RPMI7951 (cell line): ENCODE measurements around the gene MRPL58. TPM values are rescaled to one million over a fixed set of nuclear protein-coding genes. Genes with fewer than 3 reads are reported as not detected.

Experiments
- total RNA-seq: library from RNA; depleted of rRNA; stranded (reverse); fragments of >200 nt; shearing (Covaris generic); gene quantifications from 2 replicates; pipeline ENCODE4 v1.2.3, GENCODE V29; 2014; rRNA removed

MRPL58 gene
- total RNA-seq, 1 experiment from 2014 or later, result 48.8 TPM

Other genes with a start within 250 kb of the MRPL58 start
- gene NAT9, start 236.3 kb upstream of the MRPL58 start, total RNA-seq, result 11.4 and 12.1 TPM in 2 replicates
- not detected in 2 replicates for gene GRIN2C, start 152.8 kb upstream of the MRPL58 start, total RNA-seq
- gene FDXR, start 139.7 kb upstream of the MRPL58 start, total RNA-seq, result 3.4 and 6.1 TPM in 2 replicates
- gene FADS6, start 119.0 kb upstream of the MRPL58 start, total RNA-seq, result not detected in 2 replicates
- not detected in 2 replicates for gene USH1G, start 89.4 kb upstream of the MRPL58 start, total RNA-seq
- gene OTOP2, start 88.4 kb upstream of the MRPL58 start, total RNA-seq, result not detected in 2 replicates
- not detected in 2 replicates for gene OTOP3, start 76.8 kb upstream of the MRPL58 start, total RNA-seq
- 0.10 and 0.60 TPM in 2 replicates for gene HID1, start 39.9 kb upstream of the MRPL58 start, total RNA-seq
- 8.4 and 8.9 TPM in 2 replicates for gene CDR2L, start 25.0 kb upstream of the MRPL58 start, total RNA-seq
- gene ATP5PD, start 34.3 kb downstream of the MRPL58 start, total RNA-seq, result 369 and 413 TPM in 2 replicates
- gene KCTD2, start 34.6 kb downstream of the MRPL58 start, total RNA-seq, result 11.8 and 13.5 TPM in 2 replicates
- gene SLC16A5, start 75.3 kb downstream of the MRPL58 start, total RNA-seq, result 6.6 and 8.8 TPM in 2 replicates
- 3.7 and 4.3 TPM in 2 replicates for gene ARMC7, start 97.3 kb downstream of the MRPL58 start, total RNA-seq
- 78.1 and 78.9 TPM in 2 replicates for gene NT5C, start 119.1 kb downstream of the MRPL58 start, total RNA-seq
- 281 and 336 TPM in 2 replicates for gene JPT1, start 141.8 kb downstream of the MRPL58 start, total RNA-seq
- gene SUMO2, start 170.3 kb downstream of the MRPL58 start, total RNA-seq, result 128 and 141 TPM in 2 replicates
- 58.0 and 62.7 TPM in 2 replicates for gene NUP85, start 193.0 kb downstream of the MRPL58 start, total RNA-seq
- gene GGA3, start 248.9 kb downstream of the MRPL58 start, total RNA-seq, result 6.4 and 8.4 TPM in 2 replicates
- 54.8 and 58.2 TPM in 2 replicates for gene MRPS7, start 249.2 kb downstream of the MRPL58 start, total RNA-seq